Thyroid gland (tissue), 4 donors: ENCODE data around the gene MNAT1.

Source experiments
- POLR2A ChIP-seq, 2 donors: fragments of 450-650 bp; IDR thresholded peaks; one replicate each; pipeline ENCODE4 v1.6.1; 2017; ENCODE audit warnings: antibody characterized with exemption in 2 of 2, mild to moderate bottlenecking in 2 of 2, moderate library complexity in 1 of 2
- TF ChIP-seq, protein P1 (sequence below), 6 experiments: fragments of 200-600 bp in 3 of 6; fragments of 450-650 bp in 3 of 6; sonication (generic) in 3 of 6; IDR thresholded peaks; one replicate each; pipeline ENCODE4 v1.5.1; 2016 to 2019; ENCODE audit warnings: antibody characterized with exemption in 6 of 6, mild to moderate bottlenecking in 2 of 6, inconsistent platforms in 1 of 6, moderate library complexity in 1 of 6

DNA sequence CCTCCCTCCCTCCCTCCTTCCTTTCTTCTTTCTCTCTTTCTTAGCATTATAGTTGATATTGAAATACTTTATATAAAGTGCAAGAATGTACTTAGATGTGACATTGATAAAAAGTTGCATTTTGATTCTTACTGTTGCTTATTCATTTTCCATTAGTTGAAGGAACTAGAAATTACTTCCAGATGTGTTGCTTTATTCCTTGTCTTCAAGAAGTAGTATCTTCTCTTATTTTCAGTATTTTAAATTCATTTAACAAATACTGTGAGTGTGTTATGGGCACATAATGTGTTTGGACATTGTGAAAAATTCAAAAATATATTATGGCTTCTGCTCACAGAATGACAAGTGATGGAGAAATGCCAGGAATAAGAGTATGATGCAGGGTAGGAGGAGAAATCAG, 200.8 kb downstream of the MNAT1 start:
- TF ChIP-seq, protein P1, sequence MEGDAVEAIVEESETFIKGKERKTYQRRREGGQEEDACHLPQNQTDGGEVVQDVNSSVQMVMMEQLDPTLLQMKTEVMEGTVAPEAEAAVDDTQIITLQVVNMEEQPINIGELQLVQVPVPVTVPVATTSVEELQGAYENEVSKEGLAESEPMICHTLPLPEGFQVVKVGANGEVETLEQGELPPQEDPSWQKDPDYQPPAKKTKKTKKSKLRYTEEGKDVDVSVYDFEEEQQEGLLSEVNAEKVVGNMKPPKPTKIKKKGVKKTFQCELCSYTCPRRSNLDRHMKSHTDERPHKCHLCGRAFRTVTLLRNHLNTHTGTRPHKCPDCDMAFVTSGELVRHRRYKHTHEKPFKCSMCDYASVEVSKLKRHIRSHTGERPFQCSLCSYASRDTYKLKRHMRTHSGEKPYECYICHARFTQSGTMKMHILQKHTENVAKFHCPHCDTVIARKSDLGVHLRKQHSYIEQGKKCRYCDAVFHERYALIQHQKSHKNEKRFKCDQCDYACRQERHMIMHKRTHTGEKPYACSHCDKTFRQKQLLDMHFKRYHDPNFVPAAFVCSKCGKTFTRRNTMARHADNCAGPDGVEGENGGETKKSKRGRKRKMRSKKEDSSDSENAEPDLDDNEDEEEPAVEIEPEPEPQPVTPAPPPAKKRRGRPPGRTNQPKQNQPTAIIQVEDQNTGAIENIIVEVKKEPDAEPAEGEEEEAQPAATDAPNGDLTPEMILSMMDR (IDR thresholded peaks at IDR 0.05): no peak
- TF ChIP-seq POLR2A (IDR thresholded peaks at IDR 0.05): no peak
